ENCODE measurements around the gene BOK.

DNA sequence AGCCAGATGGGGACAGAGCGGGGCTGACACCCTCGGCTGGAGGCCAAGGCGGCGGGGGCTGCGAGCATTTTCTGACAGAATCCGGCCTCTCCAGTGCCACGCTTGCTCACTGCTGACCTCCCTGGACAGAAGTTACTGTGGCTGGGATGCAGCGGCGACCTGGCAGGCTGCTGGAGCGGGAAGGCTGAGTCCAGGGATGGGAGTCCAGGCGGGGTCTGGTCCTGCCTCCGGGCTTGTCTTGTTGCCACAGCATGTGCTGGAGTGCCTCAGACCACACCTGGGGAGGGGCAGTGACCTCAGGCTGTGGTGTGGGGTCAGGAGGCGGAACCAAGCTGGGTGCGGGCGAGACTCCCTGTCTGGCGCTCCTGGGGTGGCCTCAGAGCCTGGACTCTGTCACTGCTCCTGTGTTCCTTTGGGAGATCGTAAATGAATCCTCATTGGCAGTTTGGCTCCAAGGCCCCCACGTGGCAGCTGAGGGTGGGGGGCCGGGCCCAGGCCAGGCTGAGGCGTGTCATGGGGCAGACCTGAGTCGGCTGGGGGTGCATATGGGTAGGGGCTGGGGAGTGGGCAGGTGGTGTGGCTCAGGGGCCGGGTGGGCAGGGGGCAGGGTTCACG is 5.5 kb downstream of the BOK start:
- TF ChIP-seq, protein P1, sequence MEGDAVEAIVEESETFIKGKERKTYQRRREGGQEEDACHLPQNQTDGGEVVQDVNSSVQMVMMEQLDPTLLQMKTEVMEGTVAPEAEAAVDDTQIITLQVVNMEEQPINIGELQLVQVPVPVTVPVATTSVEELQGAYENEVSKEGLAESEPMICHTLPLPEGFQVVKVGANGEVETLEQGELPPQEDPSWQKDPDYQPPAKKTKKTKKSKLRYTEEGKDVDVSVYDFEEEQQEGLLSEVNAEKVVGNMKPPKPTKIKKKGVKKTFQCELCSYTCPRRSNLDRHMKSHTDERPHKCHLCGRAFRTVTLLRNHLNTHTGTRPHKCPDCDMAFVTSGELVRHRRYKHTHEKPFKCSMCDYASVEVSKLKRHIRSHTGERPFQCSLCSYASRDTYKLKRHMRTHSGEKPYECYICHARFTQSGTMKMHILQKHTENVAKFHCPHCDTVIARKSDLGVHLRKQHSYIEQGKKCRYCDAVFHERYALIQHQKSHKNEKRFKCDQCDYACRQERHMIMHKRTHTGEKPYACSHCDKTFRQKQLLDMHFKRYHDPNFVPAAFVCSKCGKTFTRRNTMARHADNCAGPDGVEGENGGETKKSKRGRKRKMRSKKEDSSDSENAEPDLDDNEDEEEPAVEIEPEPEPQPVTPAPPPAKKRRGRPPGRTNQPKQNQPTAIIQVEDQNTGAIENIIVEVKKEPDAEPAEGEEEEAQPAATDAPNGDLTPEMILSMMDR (IDR thresholded peaks at IDR 0.05), result no peak
- TF ChIP-seq POLR2A (IDR thresholded peaks at IDR 0.05) (no peak), POLR2AphosphoS5 (IDR thresholded peaks at IDR 0.05) (peak; percentile 55 to 84 (median 80))

All from sigmoid colon (tissue), 4 donors.